ENCODE measurements around the gene HNRNPU.

Gene HNRNPU

GRCh38 chr1:244862699-244863490 lies 1.4 kb downstream of the HNRNPU start:
- ATAC-seq, result peak; percentile 61 to 73

- no peak for ATAC-seq
Measured at GRCh38 chr1:244862354-244862698, 2.0 kb downstream of the HNRNPU start.

GRCh38 chr1:244861683-244862082 lies 2.7 kb downstream of the HNRNPU start:
- ATAC-seq, result no peak

GRCh38 chr1:244860914-244861610 lies 3.3 kb downstream of the HNRNPU start:
- ATAC-seq, result no peak

GRCh38 chr1:244860078-244860477 lies 4.3 kb downstream of the HNRNPU start:
- ATAC-seq, result no peak

- ATAC-seq, result no peak
Measured at GRCh38 chr1:244858357-244858756, 6.0 kb downstream of the HNRNPU start.

GRCh38 chr1:244857761-244858160 lies 6.6 kb downstream of the HNRNPU start:
- no peak for ATAC-seq

GRCh38 chr1:244854865-244855578 lies 9.3 kb downstream of the HNRNPU start:
- ATAC-seq, result no peak

- no peak for ATAC-seq
Measured at GRCh38 chr1:244854166-244854565, 10.2 kb downstream of the HNRNPU start.

- ATAC-seq, result no peak
Measured at GRCh38 chr1:244852694-244853093, 11.6 kb downstream of the HNRNPU start.

- peak in 1 of 2 donors; percentile 44 for ATAC-seq
Measured at GRCh38 chr1:244851546-244852231, 12.7 kb downstream of the HNRNPU start.

- ATAC-seq, result no peak
Measured at GRCh38 chr1:244850896-244851295, 13.4 kb downstream of the HNRNPU start.

- peak in 1 of 2 donors; percentile 22 for ATAC-seq
Measured at GRCh38 chr1:244850099-244850852, 14.1 kb downstream of the HNRNPU start.

GRCh38 chr1:244849189-244849866 lies 15.0 kb downstream of the HNRNPU start:
- ATAC-seq, result no peak

GRCh38 chr1:244846653-244847052 lies 17.7 kb downstream of the HNRNPU start:
- ATAC-seq, result no peak

- no peak for ATAC-seq
Measured at GRCh38 chr1:244844155-244845121, 19.9 kb downstream of the HNRNPU start.

GRCh38 chr1:244843148-244843978 lies 21.0 kb downstream of the HNRNPU start:
- no peak for ATAC-seq

GRCh38 chr1:244841273-244841927 lies 22.9 kb downstream of the HNRNPU start:
- ATAC-seq, result no peak
